ENCODE data around the gene UNKL.
"Not testable (repeated sequence)": the region's sequence is repeated elsewhere in the genome, so short reads cannot be mapped to it uniquely, and the experiment has no call there.

The UNKL gene

GRCh38 chr16:1446296-1447080 is 32.0 kb upstream of the UNKL start:
- DNase-seq (ENCODE audit: low read depth in 2 of 3, low spot score in 1 of 3) = no peak

- DNase-seq (ENCODE audit: low read depth in 2 of 3, low spot score in 1 of 3) = no peak
These were observed 31.2 kb upstream of the UNKL start for GRCh38 chr16:1445518-1446203.

GRCh38 chr16:1444730-1445517 is 30.4 kb upstream of the UNKL start:
- DNase-seq (ENCODE audit: low read depth in 2 of 3, low spot score in 1 of 3) = no peak

GRCh38 chr16:1443980-1444729 is 29.7 kb upstream of the UNKL start, which contains the start of gene CCDC154:
Gene CCDC154 (minus strand): TSS chr16:1444556. CDS start chr16:1444322, 234 bp downstream.
- DNase-seq (ENCODE audit: low read depth in 2 of 3, low spot score in 1 of 3) = no peak

GRCh38 chr16:1443403-1443973 is 29.0 kb upstream of the UNKL start:
- DNase-seq (ENCODE audit: low read depth in 2 of 3, low spot score in 1 of 3) = no peak

GRCh38 chr16:1442697-1443096 is 28.2 kb upstream of the UNKL start:
- DNase-seq (ENCODE audit: low read depth in 2 of 3, low spot score in 1 of 3) = no peak

- no peak for DNase-seq (ENCODE audit: low read depth in 2 of 3, low spot score in 1 of 3)
These were observed 26.9 kb upstream of the UNKL start for GRCh38 chr16:1441391-1441829.

GRCh38 chr16:1439699-1440074 is 25.2 kb upstream of the UNKL start:
- DNase-seq (ENCODE audit: low read depth in 2 of 3, low spot score in 1 of 3) = not testable (repeated sequence)

- DNase-seq (ENCODE audit: low read depth in 2 of 3, low spot score in 1 of 3) = no peak
These were observed 24.7 kb upstream of the UNKL start for GRCh38 chr16:1439058-1439698.

GRCh38 chr16:1438229-1439057 is 23.9 kb upstream of the UNKL start:
- no peak for DNase-seq (ENCODE audit: low read depth in 2 of 3, low spot score in 1 of 3)

GRCh38 chr16:1437606-1438005 is 23.1 kb upstream of the UNKL start:
- no peak for DNase-seq (ENCODE audit: low read depth in 2 of 3, low spot score in 1 of 3)

GRCh38 chr16:1436731-1437355 is 22.3 kb upstream of the UNKL start:
- DNase-seq (ENCODE audit: low read depth in 2 of 3, low spot score in 1 of 3) = no peak

- no peak for DNase-seq (ENCODE audit: low read depth in 2 of 3, low spot score in 1 of 3)
These were observed 21.6 kb upstream of the UNKL start for GRCh38 chr16:1435921-1436697.

GRCh38 chr16:1434644-1435592 is 20.4 kb upstream of the UNKL start:
- DNase-seq (ENCODE audit: low read depth in 2 of 3, low spot score in 1 of 3) = no peak

- no peak for DNase-seq (ENCODE audit: low read depth in 2 of 3, low spot score in 1 of 3)
These were observed 19.3 kb upstream of the UNKL start for GRCh38 chr16:1433756-1434155.

- no peak for DNase-seq (ENCODE audit: low read depth in 2 of 3, low spot score in 1 of 3)
These were observed 18.7 kb upstream of the UNKL start for GRCh38 chr16:1433263-1433560.

Measured in stimulated activated CD4-positive, alpha-beta T cell treated with anti-CD3 and anti-CD28 coated beads, Interleukin-12 subunit alpha, Interleukin-12 subunit beta, amount 100 ng/mL, for 48 hours (primary cell).